NK-92 treated with Interleukin-12 subunit alpha and Interleukin-12 subunit beta, amount 100 ng/mL, for 24 hours (cell line): ENCODE results near the gene FOXO4.

ENCODE experiments used
- DNase-seq: peaks from one replicate; lab custom pipeline; 2025; lab: John Stamatoyannopoulos, UW

Gene FOXO4

GRCh38 chrX:71143508-71143907, 47.9 kb downstream of the FOXO4 start:
- no peak for DNase-seq

GRCh38 chrX:71144651-71145050, 49.0 kb downstream of the FOXO4 start, which contains the start of gene NLGN3:
TSS of gene NLGN3 (plus strand) at chrX:71144841. CDS start at chrX:71147750, 2,909 bp downstream.
- DNase-seq = no peak

- DNase-seq = no peak
Observed at GRCh38 chrX:71147496-71148277, 52.0 kb downstream of the FOXO4 start.

GRCh38 chrX:71148278-71148663, 52.6 kb downstream of the FOXO4 start:
- DNase-seq = no peak

DNA sequence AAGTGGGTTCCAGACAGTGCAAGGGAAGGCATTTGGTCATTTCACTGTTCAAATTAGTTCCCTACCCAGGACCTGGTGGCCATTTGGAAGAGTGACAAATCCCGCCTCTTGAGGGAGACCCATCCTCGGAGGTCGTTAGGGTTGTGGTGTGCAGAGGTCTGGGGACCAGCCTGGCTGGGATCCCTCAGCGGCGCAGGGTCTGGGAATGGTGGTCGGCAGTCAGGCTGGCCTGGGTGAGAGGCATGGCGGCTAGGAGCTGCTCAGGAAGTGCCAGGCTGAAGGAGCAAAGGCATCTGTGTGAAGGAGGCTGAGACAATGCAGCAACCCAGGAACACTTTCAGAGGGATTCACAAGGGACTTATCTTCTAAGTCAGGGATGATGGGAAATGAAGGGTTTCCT, 55.7 kb downstream of the FOXO4 start:
- DNase-seq = no peak
